Measurements from ENCODE around the gene DPPA2.

DPPA2 gene

DNA sequence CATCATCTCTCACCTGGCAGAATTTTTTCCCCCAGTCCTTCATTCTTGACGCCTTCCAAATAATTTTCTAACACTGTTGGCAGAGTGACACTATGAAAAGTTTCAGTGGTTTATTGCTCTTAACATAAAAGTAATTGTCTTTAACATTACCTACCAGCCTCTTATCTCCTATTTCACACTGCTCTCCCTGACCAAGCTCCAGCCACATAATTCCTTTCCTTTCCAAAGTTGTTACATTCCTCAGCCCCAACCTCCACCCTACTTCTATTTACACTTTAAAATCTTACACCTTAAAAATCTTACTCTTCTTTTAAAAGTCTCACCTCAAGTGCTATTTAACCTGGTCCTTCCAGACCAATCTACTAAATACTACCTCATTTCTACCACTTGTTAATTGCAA is 18.3 kb upstream of the DPPA2 start:
- DNase-seq (ENCODE audit: low read depth, low spot score) = no peak
- H3K9me3 ChIP-seq (ENCODE audit: low read depth, low read length) = no peaks in the 10 kb centered on the region
- H3K27ac ChIP-seq = no peak overlapping the region
- TF ChIP-seq EZH2 (IDR thresholded peaks at IDR 0.05) = no peak
- TF ChIP-seq POLR2AphosphoS5 (IDR thresholded peaks at IDR 0.05; ENCODE audit: borderline replicate concordance, low read depth, low read length) = no peak
- H3K9ac ChIP-seq (ENCODE audit: insufficient read length) = no peak overlapping the region
- H3K4me3 ChIP-seq = no peak overlapping the region
- H3K36me3 ChIP-seq (ENCODE audit: insufficient read depth, low read length) = no peaks in the 10 kb centered on the region

DNA sequence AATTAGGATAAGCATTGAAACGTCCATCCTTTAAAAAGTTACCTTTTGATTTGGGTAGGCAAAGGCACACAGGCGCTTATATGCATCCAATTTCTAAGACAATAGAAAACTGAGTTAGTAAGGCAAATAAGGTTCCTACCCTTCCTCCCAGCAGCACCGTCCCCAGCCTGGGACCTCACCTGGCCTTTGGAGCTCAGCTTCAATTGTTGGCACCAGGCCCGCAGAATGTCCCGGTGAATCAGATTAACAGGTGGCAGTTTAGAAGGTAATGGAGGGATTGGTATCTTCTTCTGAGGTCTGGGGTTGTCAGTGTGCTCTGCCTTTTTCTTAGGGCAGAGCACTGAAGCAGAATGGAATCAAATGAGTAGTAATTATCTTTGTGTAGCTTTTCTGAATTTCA is 15.4 kb upstream of the DPPA2 start:
- no peaks in the 10 kb centered on the region for H3K9me3 ChIP-seq (ENCODE audit: low read depth, low read length)
- H3K27ac ChIP-seq = no peak overlapping the region
- no peak overlapping the region for H3K4me3 ChIP-seq
- no peak overlapping the region for H3K9ac ChIP-seq (ENCODE audit: insufficient read length)
- TF ChIP-seq EZH2 (IDR thresholded peaks at IDR 0.05) (no peak), FOXP2 (optimal IDR thresholded peaks at IDR 0.05; ENCODE audit: control extremely low read depth, extremely low read length, insufficient read depth) (no peak), POLR2AphosphoS5 (IDR thresholded peaks at IDR 0.05; ENCODE audit: borderline replicate concordance, low read depth, low read length) (no peak)
- no peak for DNase-seq (ENCODE audit: low read depth, low spot score)
- H3K36me3 ChIP-seq (ENCODE audit: insufficient read depth, low read length) = no peaks in the 10 kb centered on the region

DNA sequence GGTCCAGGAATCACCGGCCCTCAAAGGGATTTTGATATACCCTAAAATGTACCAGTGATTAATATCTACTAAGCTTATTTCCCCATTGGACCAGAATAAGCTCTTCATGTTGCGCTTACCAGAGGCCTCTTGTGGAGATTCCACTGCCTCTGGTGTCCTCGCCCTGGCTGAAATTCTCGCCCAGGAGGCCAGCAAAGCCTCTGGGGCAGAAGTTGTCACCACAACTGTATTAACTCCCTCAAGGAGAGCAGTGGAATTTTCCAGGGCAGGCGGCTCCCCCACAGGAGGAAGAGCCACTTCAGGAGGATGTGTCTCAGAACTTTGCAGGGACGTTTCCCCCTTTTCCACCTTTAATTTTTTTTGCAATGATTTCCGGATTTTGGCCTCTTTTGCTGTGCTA is 14.1 kb upstream of the DPPA2 start:
- H3K27ac ChIP-seq = no peak overlapping the region
- TF ChIP-seq POLR2AphosphoS5 (IDR thresholded peaks at IDR 0.05; ENCODE audit: borderline replicate concordance, low read depth, low read length) (no peak), FOXP2 (optimal IDR thresholded peaks at IDR 0.05; ENCODE audit: control extremely low read depth, extremely low read length, insufficient read depth) (no peak), EZH2 (IDR thresholded peaks at IDR 0.05) (no peak)
- no peaks in the 10 kb centered on the region for H3K9me3 ChIP-seq (ENCODE audit: low read depth, low read length)
- H3K4me3 ChIP-seq = no peak overlapping the region
- no peak for DNase-seq (ENCODE audit: low read depth, low spot score)
- no peak overlapping the region for H3K9ac ChIP-seq (ENCODE audit: insufficient read length)
- no peaks in the 10 kb centered on the region for H3K36me3 ChIP-seq (ENCODE audit: insufficient read depth, low read length)

DNA sequence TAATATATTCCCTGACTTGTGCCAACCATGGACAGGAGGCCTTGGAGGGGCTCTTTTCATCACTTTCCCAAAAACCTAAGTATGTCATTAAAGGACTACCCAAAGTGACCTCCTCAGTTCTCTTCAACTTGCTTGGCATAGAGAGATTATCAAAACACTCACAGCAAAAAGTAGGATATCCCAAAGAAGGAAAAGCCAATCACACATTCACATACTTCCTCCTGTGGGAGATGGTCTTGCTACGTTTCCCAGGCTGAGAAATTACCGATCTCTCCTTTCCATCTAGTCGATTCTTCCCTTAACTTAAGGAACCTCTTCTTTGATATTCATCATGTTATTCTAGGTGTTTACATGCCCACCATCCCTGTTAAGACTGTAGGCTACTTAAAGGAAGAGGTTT is 11.9 kb upstream of the DPPA2 start:
- no peak for DNase-seq (ENCODE audit: low read depth, low spot score)
- H3K4me3 ChIP-seq = no peak overlapping the region
- H3K27ac ChIP-seq = no peak overlapping the region
- H3K9ac ChIP-seq (ENCODE audit: insufficient read length) = no peak overlapping the region
- TF ChIP-seq FOXP2 (optimal IDR thresholded peaks at IDR 0.05; ENCODE audit: control extremely low read depth, extremely low read length, insufficient read depth) (no peak), EZH2 (IDR thresholded peaks at IDR 0.05) (no peak), POLR2AphosphoS5 (IDR thresholded peaks at IDR 0.05; ENCODE audit: borderline replicate concordance, low read depth, low read length) (no peak)
- H3K36me3 ChIP-seq (ENCODE audit: insufficient read depth, low read length) = no peaks in the 10 kb centered on the region
- H3K9me3 ChIP-seq (ENCODE audit: low read depth, low read length) = no peaks in the 10 kb centered on the region

DNA sequence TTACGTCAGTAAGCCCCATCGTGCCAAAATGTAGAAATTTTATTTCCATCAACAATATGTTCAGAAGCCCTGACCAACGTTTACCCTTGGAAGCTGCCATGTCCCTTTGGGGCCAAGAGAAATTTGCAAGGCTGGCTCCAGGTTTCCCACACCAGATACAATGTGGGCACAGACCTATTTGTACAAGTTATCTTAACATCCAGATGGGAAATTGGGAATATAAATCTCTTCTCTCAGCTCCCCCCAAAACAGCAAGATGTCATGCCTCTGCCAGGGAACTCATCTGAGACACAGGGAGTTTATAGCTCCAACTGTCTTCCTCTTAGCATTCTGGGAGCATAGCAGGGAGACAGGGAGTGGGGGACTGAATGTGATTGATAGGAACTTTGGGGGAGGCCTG is 9.3 kb upstream of the DPPA2 start:
- H3K27ac ChIP-seq = no peak overlapping the region
- H3K9me3 ChIP-seq (ENCODE audit: low read depth, low read length) = no peaks in the 10 kb centered on the region
- TF ChIP-seq EZH2 (IDR thresholded peaks at IDR 0.05) (no peak), POLR2AphosphoS5 (IDR thresholded peaks at IDR 0.05; ENCODE audit: borderline replicate concordance, low read depth, low read length) (no peak), FOXP2 (optimal IDR thresholded peaks at IDR 0.05; ENCODE audit: control extremely low read depth, extremely low read length, insufficient read depth) (no peak)
- no peaks in the 10 kb centered on the region for H3K36me3 ChIP-seq (ENCODE audit: insufficient read depth, low read length)
- H3K9ac ChIP-seq (ENCODE audit: insufficient read length) = no peak overlapping the region
- H3K4me3 ChIP-seq = no peak overlapping the region
- DNase-seq (ENCODE audit: low read depth, low spot score) = no peak

DNA sequence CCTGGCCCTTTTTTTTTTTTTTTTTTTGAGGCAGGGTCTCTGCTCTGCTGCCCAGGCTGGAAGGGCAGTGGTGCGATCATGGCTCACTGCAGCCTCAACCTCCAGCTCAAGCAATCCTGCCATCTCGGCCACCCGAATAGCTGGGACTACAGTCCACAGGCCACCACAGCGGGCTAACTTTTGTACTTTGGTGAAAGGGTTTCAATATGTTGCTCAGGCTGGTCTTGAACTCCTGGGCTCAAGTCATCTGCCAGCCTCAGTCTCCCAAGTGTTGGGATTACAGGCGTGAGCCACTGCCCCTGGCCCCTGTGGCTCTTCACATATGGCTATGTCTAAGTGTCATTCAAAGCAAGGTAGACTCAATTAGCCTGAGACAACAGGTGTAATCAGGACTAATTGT is 8.8 kb upstream of the DPPA2 start:
- no peak for TF ChIP-seq POLR2AphosphoS5 (IDR thresholded peaks at IDR 0.05; ENCODE audit: borderline replicate concordance, low read depth, low read length)
- no peak overlapping the region for H3K4me3 ChIP-seq
- no peak for DNase-seq (ENCODE audit: low read depth, low spot score)
- H3K36me3 ChIP-seq (ENCODE audit: insufficient read depth, low read length) = no peaks in the 10 kb centered on the region
- no peaks in the 10 kb centered on the region for H3K9me3 ChIP-seq (ENCODE audit: low read depth, low read length)
- no peak overlapping the region for H3K27ac ChIP-seq
- no peak overlapping the region for H3K9ac ChIP-seq (ENCODE audit: insufficient read length)

DNA sequence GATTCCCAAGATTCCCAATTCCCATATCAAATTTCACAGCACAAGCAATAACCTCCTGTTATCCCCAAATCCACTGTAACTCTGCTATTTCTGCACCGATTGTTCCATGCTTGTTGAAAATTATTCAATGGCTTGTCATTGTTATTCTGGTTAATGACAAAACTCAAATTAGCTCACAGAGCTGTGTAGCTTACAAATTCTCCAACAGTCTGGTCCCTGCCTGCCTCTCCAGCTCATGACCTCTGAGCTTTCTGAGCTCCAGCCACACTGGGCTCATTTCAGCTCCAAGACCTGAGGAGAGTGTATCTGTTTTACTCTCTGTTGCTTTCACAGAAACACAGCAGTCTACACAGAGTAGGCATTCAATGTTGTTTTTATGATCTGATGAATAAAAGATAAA is 3.3 kb downstream of the DPPA2 start:
- Histone ChIP-seq H3K36me3 (ENCODE audit: insufficient read depth, low read length) (no peaks in the 10 kb centered on the region), H3K9me3 (ENCODE audit: low read depth, low read length) (no peaks in the 10 kb centered on the region), H3K27ac (no peak overlapping the region), H3K9ac (ENCODE audit: insufficient read length) (no peak overlapping the region), H3K4me3 (no peak overlapping the region)
- no peak for TF ChIP-seq FOXP2 (optimal IDR thresholded peaks at IDR 0.05; ENCODE audit: control extremely low read depth, extremely low read length, insufficient read depth)
- TF ChIP-seq POLR2AphosphoS5 (IDR thresholded peaks at IDR 0.05; ENCODE audit: borderline replicate concordance, low read depth, low read length) = no peak
- TF ChIP-seq EZH2 (IDR thresholded peaks at IDR 0.05) = no peak
- DNase-seq (ENCODE audit: low read depth, low spot score) = no peak

DNA sequence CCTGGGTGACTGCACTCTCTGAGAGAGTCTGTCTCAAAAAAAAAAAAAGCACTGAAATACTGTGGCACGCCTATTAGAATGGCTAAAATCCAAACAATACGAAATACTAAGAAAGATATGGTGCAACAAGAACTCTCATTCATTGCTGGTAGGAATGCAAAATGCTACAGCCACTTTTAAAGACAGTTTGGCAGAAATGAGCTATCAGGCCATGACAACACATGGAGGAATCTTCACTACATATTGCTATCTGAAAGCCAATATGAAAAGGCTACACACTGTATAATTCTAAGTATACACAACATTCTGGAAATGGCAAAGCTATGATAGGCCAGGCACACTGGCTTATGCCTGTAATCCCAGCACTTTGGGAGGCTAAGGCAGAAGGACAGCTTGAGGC is 18.8 kb downstream of the DPPA2 start:
- H3K36me3 ChIP-seq (ENCODE audit: insufficient read depth, low read length) = no peaks in the 10 kb centered on the region

DNA sequence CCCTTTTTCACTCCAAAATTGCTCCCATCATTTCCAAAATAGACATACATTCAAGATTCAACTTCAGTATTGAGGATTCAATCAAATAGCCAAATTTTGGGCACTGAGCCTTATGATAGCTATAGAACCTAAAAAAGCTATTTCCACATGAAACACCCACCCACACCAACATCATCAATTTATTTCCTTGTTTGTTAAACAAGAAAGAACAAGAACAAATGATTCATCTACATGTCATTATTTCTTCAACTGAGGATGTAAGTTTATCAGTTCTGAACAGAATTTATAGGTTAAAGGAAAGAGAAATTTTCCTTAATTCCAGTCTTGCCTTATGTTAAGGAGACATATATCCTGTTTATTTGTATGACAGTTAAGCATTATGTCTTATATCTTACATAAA is 32.2 kb downstream of the DPPA2 start:
- H3K4me3 ChIP-seq = no peak overlapping the region

More for the DNA sequence above, 18.8 kb downstream of the DPPA2 start:
- DNase-seq (ENCODE audit: low read depth, low spot score) = no peak
- Histone ChIP-seq H3K27ac (no peak overlapping the region), H3K9ac (ENCODE audit: insufficient read length) (no peak overlapping the region), H3K9me3 (ENCODE audit: low read depth, low read length) (no peaks in the 10 kb centered on the region), H3K4me3 (no peak overlapping the region)
- TF ChIP-seq EZH2 (IDR thresholded peaks at IDR 0.05) (no peak), POLR2AphosphoS5 (IDR thresholded peaks at IDR 0.05; ENCODE audit: borderline replicate concordance, low read depth, low read length) (no peak), FOXP2 (optimal IDR thresholded peaks at IDR 0.05; ENCODE audit: control extremely low read depth, extremely low read length, insufficient read depth) (no peak)

More for the DNA sequence above, 32.2 kb downstream of the DPPA2 start:
- Histone ChIP-seq H3K9ac (ENCODE audit: insufficient read length) (no peak overlapping the region), H3K27ac (no peak overlapping the region), H3K9me3 (ENCODE audit: low read depth, low read length) (no peaks in the 10 kb centered on the region), H3K36me3 (ENCODE audit: insufficient read depth, low read length) (no peaks in the 10 kb centered on the region)
- no peak for DNase-seq (ENCODE audit: low read depth, low spot score)
- TF ChIP-seq POLR2AphosphoS5 (IDR thresholded peaks at IDR 0.05; ENCODE audit: borderline replicate concordance, low read depth, low read length) = no peak
- no peak for TF ChIP-seq FOXP2 (optimal IDR thresholded peaks at IDR 0.05; ENCODE audit: control extremely low read depth, extremely low read length, insufficient read depth)
- TF ChIP-seq EZH2 (IDR thresholded peaks at IDR 0.05) = no peak
